Pancreas (tissue), 10 donors: ENCODE measurements around the gene SENP7. TPM values are rescaled to one million over a fixed set of nuclear protein-coding genes. Genes with fewer than 3 reads are reported as not detected.
"Not testable (repeated sequence)": the region's sequence is repeated elsewhere in the genome, so short reads cannot be mapped to it uniquely, and the experiment has no call there.

Experiments
- ATAC-seq, 4 donors: fragments of 200-7000 bp; cut with Tn5 transposase; one replicate each; pipeline versions ENCODE4 v1.8.0 to v1.9.1; 2020; ENCODE audit warnings: mild to moderate bottlenecking in 4 of 4, moderate library complexity in 4 of 4
- DNase-seq, 6 donors: peaks; one replicate each; pipeline ENCODE4 v3.0.0-alpha.2; 2020
- FAIRE-seq: peaks from 2 replicates; lab custom pipeline; 2012; peaks lifted over from hg19 to GRCh38; lab: Jason Lieb, UNC
- H3K27ac ChIP-seq, 4 donors: fragments of 200-600 bp; sonication (generic); 1 replicate in 3 of 4; 2 replicates in 1 of 4; pipeline versions ENCODE4 v1.5.0 to v1.8.0; 2020
- H3K27me3 ChIP-seq, 4 donors: fragments of 200-600 bp; one replicate each; pipeline ENCODE4 v1.8.0; 2021
- H3K36me3 ChIP-seq, 3 donors: fragments of 200-600 bp; sonication (generic) in 1 of 3; one replicate each; pipeline versions ENCODE4 v1.5.0 to v1.8.0; 2020 to 2021
- H3K4me1 ChIP-seq, 3 donors: fragments of 200-600 bp; one replicate each; pipeline ENCODE4 v1.8.0; 2021
- H3K4me3 ChIP-seq, 4 donors: fragments of 200-600 bp; sonication (generic) in 2 of 4; one replicate each; pipeline versions ENCODE4 v1.5.0 to v1.8.0; 2020 to 2021
- H3K9me3 ChIP-seq, 4 donors: fragments of 200-600 bp; one replicate each; pipeline ENCODE4 v1.8.0; 2021
- CTCF ChIP-seq, 4 donors: fragments of 200-600 bp; sonication (generic) in 3 of 4; IDR thresholded peaks; one replicate each; pipeline versions ENCODE4 v1.5.0 to v1.8.0; 2021; ENCODE audit warnings: antibody characterized with exemption in 4 of 4
- WGBS, 2 donors: extraction: QIAGEN DNeasy Blood & Tissue Kit; methylation state at CpG; one replicate each; pipeline ENCODE4 v1.1.7; 2013; 5-methylcytosine and 5-hydroxymethylcytosine counted together
- intact Hi-C, 3 donors: fragments of 100-400 bp; cut with DNase I; formaldehyde crosslinking; loops; one replicate each; pipeline versions ENCODE4 v1.11.1 to v1.14.2; 2022
- polyA plus RNA-seq, 2 donors: library from polyadenylated mRNA; stranded (reverse); fragments of 200-250 nt; gene quantifications; one replicate each; pipeline ENCODE4 v1.2.3, GENCODE V29; 2013
- total RNA-seq, 6 donors: library from RNA; stranded (reverse); fragmentation: NEBNext Ultra II Directional in 4 of 6; extraction: Animal tissue kit (Norgen Biotek cat#: 25700) in 4 of 6; gene quantifications; one replicate each; pipeline versions ENCODE4 v1.2.1 to v1.2.4, GENCODE V29; 2021 to 2023
- donor health status: healthy with polysubstance abuse.
- donor health status: DM: no; HTN: no; CAD: no; lungs with moderate emphysema.
- donor health status: DM: no; HTN: no; CAD: no.
- donor health status: control.
- donor health status: control.
- donor health status: Bipolar disorder and iron deficiency.
- donor health status: DM: yes; HTN: yes; CAD: no.
- donor health status: DM: no; HTN: no; CAD: no.
- donor health status: DM: no; HTN: no; CAD: no.
- donor health status: DM: yes; HTN: yes; CAD: no.

SENP7 gene
- total and polyA plus RNA-seq, 8 donors = 5.7 to 13.7 (median 8.6) TPM

GRCh38 chr3:101319531-101319930 lies 193.5 kb downstream of the SENP7 start:
- no peak for FAIRE-seq
- H3K4me1 ChIP-seq = no peaks in the 10 kb centered on the region
- ATAC-seq = no peak
- intact Hi-C loops = no loop called here
- TF ChIP-seq CTCF (IDR thresholded peaks at IDR 0.05) = no peak
- no peak overlapping the region for H3K4me3 ChIP-seq
- H3K27me3 ChIP-seq = no peaks in the 10 kb centered on the region
- H3K36me3 ChIP-seq = no peaks in the 10 kb centered on the region
- 59 to 67% methylated on average over 5 of the region's 5 CpGs for WGBS, 2 donors
- H3K27ac ChIP-seq = no peak overlapping the region
- no peak for DNase-seq
- no peaks in the 10 kb centered on the region for H3K9me3 ChIP-seq

- FAIRE-seq (peak; percentile 47), ATAC-seq (no peak)
- intact Hi-C loops = no loop called here
These were observed 200.5 kb downstream of the SENP7 start for GRCh38 chr3:101312545-101312944.

GRCh38 chr3:101311676-101312075 lies 201.3 kb downstream of the SENP7 start:
- FAIRE-seq (no peak), ATAC-seq (no peak)
- 89 to 92% methylated on average over 2 of the region's 2 CpGs for WGBS, 2 donors

More at GRCh38 chr3:101312545-101312944, 200.5 kb downstream of the SENP7 start:
- Histone ChIP-seq H3K9me3 (no peaks in the 10 kb centered on the region), H3K4me1 (no peaks in the 10 kb centered on the region), H3K27ac (no peak overlapping the region), H3K27me3 (no peaks in the 10 kb centered on the region), H3K36me3 (no peaks in the 10 kb centered on the region), H3K4me3 (no peak overlapping the region)
- 86 to 90% methylated on average over 2 of the region's 2 CpGs for WGBS, 2 donors
- DNase-seq = no peak
- no peak for TF ChIP-seq CTCF (IDR thresholded peaks at IDR 0.05)

GRCh38 chr3:101310978-101311375 lies 202.0 kb downstream of the SENP7 start:
- no peak for ATAC-seq
- no peak for FAIRE-seq
- Histone ChIP-seq H3K36me3 (no peaks in the 10 kb centered on the region), H3K9me3 (no peaks in the 10 kb centered on the region), H3K4me1 (no peaks in the 10 kb centered on the region), H3K4me3 (no peak overlapping the region), H3K27me3 (no peaks in the 10 kb centered on the region), H3K27ac (no peak overlapping the region)
- intact Hi-C loops = no loop called here
- DNase-seq = no peak
- no peak for TF ChIP-seq CTCF (IDR thresholded peaks at IDR 0.05)

More at GRCh38 chr3:101311676-101312075, 201.3 kb downstream of the SENP7 start:
- H3K27me3 ChIP-seq = no peaks in the 10 kb centered on the region
- H3K9me3 ChIP-seq = no peaks in the 10 kb centered on the region
- H3K36me3 ChIP-seq = no peaks in the 10 kb centered on the region
- H3K4me3 ChIP-seq = no peak overlapping the region
- DNase-seq = no peak
- TF ChIP-seq CTCF (IDR thresholded peaks at IDR 0.05) = no peak
- intact Hi-C loops = no loop called here
- H3K27ac ChIP-seq = no peak overlapping the region
- no peaks in the 10 kb centered on the region for H3K4me1 ChIP-seq

GRCh38 chr3:101308147-101308772 lies 204.8 kb downstream of the SENP7 start:
- intact Hi-C loops, ATAC-seq, DNase-seq, H3K9me3 ChIP-seq, H3K4me3 ChIP-seq, H3K27me3 ChIP-seq, H3K4me1 ChIP-seq, H3K36me3 ChIP-seq, FAIRE-seq, H3K27ac ChIP-seq: not testable (repeated sequence)
